Bronchial epithelial cell (primary cell): ENCODE measurements around the gene SLC25A47. TPM values are rescaled to one million over a fixed set of nuclear protein-coding genes. Genes with fewer than 3 reads are reported as not detected.

Source experiments
- DNase-seq: peaks from one replicate; pipeline ENCODE4 v3.0.0-alpha.2; 2010; ENCODE audit warnings: low read depth
- FAIRE-seq: peaks from 2 replicates; lab custom pipeline; 2011; peaks lifted over from hg19 to GRCh38; lab: Jason Lieb, UNC
- H3K27me3 ChIP-seq: 2 replicates; pipeline ENCODE4 v1.5.1; 2011; ENCODE audit warnings: low read length; ENCODE audit not compliant: control insufficient read depth, insufficient read depth
- H3K36me3 ChIP-seq: 2 replicates; pipeline ENCODE4 v1.5.1; 2011; ENCODE audit warnings: low read length; ENCODE audit not compliant: control insufficient read depth, insufficient read depth
- H3K4me3 ChIP-seq: 2 replicates; pipeline ENCODE4 v1.5.1; 2011; ENCODE audit warnings: mild to moderate bottlenecking, low read depth, low read length, control low read depth
- CTCF ChIP-seq: IDR thresholded peaks from 2 replicates; pipeline ENCODE4 v1.5.1; 2011; ENCODE audit warnings: mild to moderate bottlenecking, moderate library complexity, low read length, control low read depth, inconsistent platforms; ENCODE audit not compliant: insufficient read depth, severe bottlenecking
- total RNA-seq: library from RNA; depleted of rRNA; stranded (reverse); fragments of >200 nt; gene quantifications from 2 replicates; pipeline ENCODE4 v1.2.1, GENCODE V29; 2014

The SLC25A47 gene
- total RNA-seq, 1 donor from 2014 or later: not detected

GRCh38 chr14:100303179-100303578, 20.0 kb upstream of the SLC25A47 start:
- Histone ChIP-seq H3K27me3 (no peaks in the 10 kb centered on the region), H3K4me3 (no peak overlapping the region), H3K36me3 (peaks cover 2% of the 10 kb centered on the region)
- no peak for FAIRE-seq
- peak; percentile 77 for TF ChIP-seq CTCF
- no peak for DNase-seq

GRCh38 chr14:100303925-100304324, 19.2 kb upstream of the SLC25A47 start:
- Histone ChIP-seq H3K4me3 (no peak overlapping the region), H3K36me3 (peaks cover under 1% of the 10 kb centered on the region), H3K27me3 (no peaks in the 10 kb centered on the region)
- TF ChIP-seq CTCF: no peak
- FAIRE-seq (no peak), DNase-seq (no peak)

- no peak for TF ChIP-seq CTCF
- Histone ChIP-seq H3K27me3 (no peaks in the 10 kb centered on the region), H3K36me3 (no peaks in the 10 kb centered on the region), H3K4me3 (peak overlapping the region; percentile 74)
- FAIRE-seq: no peak
- DNase-seq: peak; percentile 30
Observed at GRCh38 chr14:100304825-100305323, 18.3 kb upstream of the SLC25A47 start.

- TF ChIP-seq CTCF: no peak
- no peaks in the 10 kb centered on the region for H3K27me3 ChIP-seq
- FAIRE-seq (no peak), DNase-seq (no peak)
- peak overlapping the region; percentile 74 for H3K4me3 ChIP-seq
- no peaks in the 10 kb centered on the region for H3K36me3 ChIP-seq
Observed at GRCh38 chr14:100305324-100306100, 17.6 kb upstream of the SLC25A47 start.

DNA sequence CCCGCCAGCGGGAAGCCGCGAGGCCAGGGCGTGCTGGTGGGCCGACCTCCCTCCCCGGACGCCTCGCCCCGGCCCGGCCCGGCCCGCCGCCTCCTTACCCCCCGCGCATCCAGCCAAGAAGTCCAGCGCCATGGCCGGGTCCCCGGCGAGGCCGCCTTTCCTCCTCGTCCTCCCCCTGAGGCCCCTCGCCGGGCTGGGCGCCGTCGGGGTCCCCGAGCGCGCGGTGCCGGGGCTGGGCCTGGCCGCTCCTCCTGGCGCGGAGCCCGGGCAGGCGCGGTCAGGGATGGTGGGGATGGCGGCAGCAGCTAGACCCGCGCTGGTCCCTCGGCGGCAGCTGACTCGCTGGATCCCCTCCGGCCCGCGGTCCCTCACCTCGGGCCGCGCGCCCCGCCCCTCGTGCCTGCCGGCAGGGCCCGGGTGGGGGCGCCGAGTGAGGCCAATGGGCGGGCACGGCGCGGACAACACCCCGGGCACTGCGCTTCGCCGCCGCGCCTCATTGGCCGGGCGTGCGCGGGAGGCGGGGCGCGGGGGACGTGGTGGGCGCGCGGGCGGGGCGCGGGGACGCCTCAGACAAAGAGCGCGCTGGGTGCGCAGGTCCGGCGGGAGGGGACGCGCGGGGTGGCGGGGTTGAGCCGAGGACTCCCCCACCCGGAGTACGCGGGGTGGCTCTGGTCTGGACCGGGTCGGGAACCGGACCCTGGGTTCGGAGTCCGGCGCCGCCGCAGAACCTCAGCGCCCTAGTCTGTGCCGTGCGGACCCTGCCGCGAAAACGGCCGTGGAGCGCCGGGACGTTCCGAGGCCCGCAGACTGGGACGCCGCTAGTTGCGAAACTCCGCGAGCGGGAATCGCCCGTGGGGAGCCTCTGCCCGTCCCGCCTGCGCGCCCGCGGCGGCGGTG, 16.8 kb upstream of the SLC25A47 start, which contains the start of gene SLC25A29:
Gene SLC25A29 (minus strand): TSS at position 344 of the 897 bp plus-strand sequence. CDS start 212 bp downstream, at position 132.
- FAIRE-seq: no peak
- Histone ChIP-seq H3K4me3 (peak within 1 kb of the TSS; percentile 74), H3K36me3 (no peaks in the 10 kb centered on the region), H3K27me3 (no peaks in the 10 kb centered on the region)
- DNase-seq: peak; percentile 40
- no peak for TF ChIP-seq CTCF
